A673 (cell line): ENCODE results near the gene ABCD3. TPM values are rescaled to one million over a fixed set of nuclear protein-coding genes. Genes with fewer than 3 reads are reported as not detected.
"Not testable (repeated sequence)": the region's sequence is repeated elsewhere in the genome, so short reads cannot be mapped to it uniquely, and the experiment has no call there.

ENCODE experiments used
- Bru-seq: library from RNA; stranded (reverse); fragments of 400-500 nt; gene quantifications from one replicate; lab custom pipeline; 2021; lab: Mats Ljungman, UMichigan
- BruChase-seq, 2 experiments: library from RNA; stranded (reverse); fragments of 400-500 nt; gene quantifications; one replicate each; lab custom pipeline; 2021; lab: Mats Ljungman, UMichigan
- BruUV-seq: library from RNA; stranded (reverse); fragments of 400-500 nt; replicated peaks from 2 replicates; lab custom pipeline; 2021; lab: Mats Ljungman, UMichigan
- CTCF ChIA-PET: fragments of 300-600 bp; sonication (Branson Sonifier 250); formaldehyde crosslinking; loops from one replicate; lab custom pipeline; 2022; ENCODE audit warnings: antibody characterized with exemption; lab: Charles Lee
- POLR2A ChIA-PET: fragments of 300-600 bp; sonication (Branson Sonifier 250); formaldehyde crosslinking; loops from one replicate; lab custom pipeline; 2022; ENCODE audit warnings: antibody characterized with exemption; ENCODE audit not compliant: low non-redundant PET; lab: Charles Lee
- DNase-seq: peaks from one replicate; pipeline ENCODE4 v3.0.0-alpha.2; 2015; ENCODE audit warnings: low spot score
- H3K27ac ChIP-seq: fragments of 200-600 bp; sonication (generic); 2 replicates; pipeline ENCODE4 v1.5.1; 2016; ENCODE audit warnings: mixed run types, low read depth, mild to moderate bottlenecking, mixed read lengths, antibody characterized with exemption, low read length; ENCODE audit not compliant: poor library complexity, severe bottlenecking
- H3K27me3 ChIP-seq: fragments of 200-600 bp; sonication (generic); replicated peaks from 2 replicates; pipeline ENCODE4 v1.6.1; 2017; ENCODE audit warnings: mixed run types, low read depth, mild to moderate bottlenecking, mixed read lengths, antibody characterized with exemption, low read length; ENCODE audit not compliant: insufficient read depth, poor library complexity
- H3K36me3 ChIP-seq: fragments of 200-600 bp; sonication (generic); 2 replicates; pipeline ENCODE4 v1.6.1; 2016; ENCODE audit warnings: mixed run types, mild to moderate bottlenecking, mixed read lengths, antibody characterized with exemption, low read length; ENCODE audit not compliant: insufficient read depth, poor library complexity, severe bottlenecking
- H3K4me1 ChIP-seq: fragments of 200-600 bp; sonication (generic); 2 replicates; pipeline ENCODE4 v1.6.1; 2017; ENCODE audit warnings: mixed run types, mild to moderate bottlenecking, mixed read lengths, antibody characterized with exemption, low read length; ENCODE audit not compliant: insufficient read depth, poor library complexity, severe bottlenecking
- H3K4me3 ChIP-seq: fragments of 200-600 bp; sonication (generic); 2 replicates; pipeline ENCODE4 v1.5.1; 2016; ENCODE audit warnings: low read depth, mixed run types, mild to moderate bottlenecking, mixed read lengths, low read length; ENCODE audit not compliant: poor library complexity, severe bottlenecking
- H3K9me3 ChIP-seq: fragments of 200-600 bp; sonication (generic); 2 replicates; pipeline ENCODE4 v1.6.1; 2016; ENCODE audit warnings: mixed run types, low read depth, mild to moderate bottlenecking, mixed read lengths, antibody characterized with exemption, low read length; ENCODE audit not compliant: poor library complexity, severe bottlenecking
- CTCF ChIP-seq: fragments of 300-800, 200-600 bp; sonication (generic); conservative IDR thresholded peaks from 2 replicates; pipeline ENCODE4 v1.5.1; 2017; ENCODE audit warnings: low read depth, mild to moderate bottlenecking, antibody characterized with exemption, low read length, moderate library complexity, mixed read lengths
- EZH2 ChIP-seq: fragments of 200-600 bp; sonication (generic); IDR thresholded peaks from 2 replicates; pipeline ENCODE4 v1.6.1; 2017; ENCODE audit warnings: borderline replicate concordance, low read depth, mild to moderate bottlenecking, mixed read lengths, antibody characterized with exemption, low read length; ENCODE audit not compliant: poor library complexity, severe bottlenecking
- intact Hi-C: fragments of 100-400 bp; cut with micrococcal nuclease; formaldehyde crosslinking; loops from one replicate; pipeline ENCODE4 v1.10.0; 2022; ENCODE audit not compliant: unreplicated experiment
- long read RNA-seq: library from polyadenylated mRNA; stranded (forward); transcript quantifications from one replicate; pipeline ENCODE4 v2.0.0, GENCODE V29; 2022
- total RNA-seq: library from RNA; stranded (reverse); gene quantifications from 2 replicates; pipeline ENCODE4 v1.2.3, GENCODE V29; 2021

The ABCD3 gene
- total RNA-seq, result 63.1 and 65.0 TPM in 2 replicates
- percentile 85 among the genes with signal in this experiment for Bru-seq, nascent RNA
- percentile 82 among the genes with signal in this experiment for BruChase-seq, experiment 1, labeled RNA remaining after a 2-hour chase
- BruChase-seq, experiment 2, labeled RNA remaining after a 6-hour chase, result percentile 80 among the genes with signal in this experiment
- long read RNA-seq, transcript ABCD3-202 (23 exons, 3,538 nt), result major isoform, 64 of 85 reads
- long read RNA-seq, transcript ABCD3-201 (9 exons, 884 nt), result minor isoform, 7 of 85 reads
- long read RNA-seq, partial matches to known transcripts, result 4 of 85 reads
- long read RNA-seq, other reads (novel, unspliced or antisense), result 10 of 85 reads

DNA sequence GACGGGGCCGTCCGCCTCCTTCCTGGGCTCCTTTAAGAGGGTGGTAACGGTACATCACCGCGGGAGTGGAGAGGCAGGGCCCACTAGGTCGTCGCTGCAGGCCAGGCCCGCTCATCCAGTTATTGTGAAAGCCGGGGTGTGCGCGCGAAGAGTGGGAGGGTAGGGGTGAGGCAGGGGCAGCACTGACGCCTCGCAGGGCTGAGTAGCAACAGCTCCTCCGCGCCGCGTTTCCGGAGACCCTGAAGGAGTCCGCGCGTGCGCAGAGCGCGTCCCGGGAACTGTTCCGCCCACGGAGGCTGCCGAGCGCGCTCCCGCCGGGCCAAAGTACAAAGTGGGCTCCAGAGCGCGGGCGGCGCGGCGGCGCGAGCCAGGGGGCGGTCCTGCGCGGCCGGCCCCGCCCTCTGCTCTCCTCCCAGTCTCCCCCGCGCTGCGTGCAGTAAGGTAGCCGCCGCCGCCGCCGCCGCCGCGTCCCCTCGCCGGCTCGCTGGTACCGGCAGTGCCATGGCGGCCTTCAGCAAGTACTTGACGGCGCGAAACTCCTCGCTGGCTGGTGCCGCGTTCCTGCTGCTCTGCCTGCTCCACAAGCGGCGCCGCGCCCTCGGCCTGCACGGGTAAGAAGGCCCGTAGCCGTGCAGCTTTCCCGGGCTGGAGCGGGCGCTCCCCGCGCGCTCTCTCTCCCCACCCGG is at the start of gene ABCD3:
ABCD3 (plus strand) TSS at position 412 of the 686 bp plus-strand sequence; CDS start at position 502, 90 bp downstream.
- Histone ChIP-seq H3K36me3 (no peaks in the 10 kb centered on the region), H3K9me3 (no peaks in the 10 kb centered on the region), H3K4me1 (peaks cover 20% of the 10 kb centered on the region), H3K27me3 (no peaks in the 10 kb centered on the region), H3K4me3 (peak within 1 kb of the TSS; percentile 84), H3K27ac (peak within 1 kb of the TSS; percentile 86)
- POLR2A ChIA-PET, result no interaction called here
- no TSS peak for BruUV-seq
- CTCF ChIA-PET, result no interaction called here
- intact Hi-C loops, result no loop called here
- no peak for TF ChIP-seq CTCF
- no peak for TF ChIP-seq EZH2
- DNase-seq, result peak; percentile 99

- H3K4me1 ChIP-seq, H3K36me3 ChIP-seq, POLR2A ChIA-PET, intact Hi-C loops, H3K27ac ChIP-seq, BruUV-seq, H3K4me3 ChIP-seq, DNase-seq, H3K9me3 ChIP-seq, H3K27me3 ChIP-seq, CTCF ChIA-PET: not testable (repeated sequence)
Measured at GRCh38 chr1:94372771-94373170, 45.4 kb upstream of the ABCD3 start.

GRCh38 chr1:94373311-94373710 is 44.9 kb upstream of the ABCD3 start:
- H3K27me3 ChIP-seq, BruUV-seq, H3K4me3 ChIP-seq, CTCF ChIA-PET, DNase-seq, POLR2A ChIA-PET, intact Hi-C loops, H3K9me3 ChIP-seq, H3K36me3 ChIP-seq, H3K4me1 ChIP-seq, H3K27ac ChIP-seq: not testable (repeated sequence)

DNA sequence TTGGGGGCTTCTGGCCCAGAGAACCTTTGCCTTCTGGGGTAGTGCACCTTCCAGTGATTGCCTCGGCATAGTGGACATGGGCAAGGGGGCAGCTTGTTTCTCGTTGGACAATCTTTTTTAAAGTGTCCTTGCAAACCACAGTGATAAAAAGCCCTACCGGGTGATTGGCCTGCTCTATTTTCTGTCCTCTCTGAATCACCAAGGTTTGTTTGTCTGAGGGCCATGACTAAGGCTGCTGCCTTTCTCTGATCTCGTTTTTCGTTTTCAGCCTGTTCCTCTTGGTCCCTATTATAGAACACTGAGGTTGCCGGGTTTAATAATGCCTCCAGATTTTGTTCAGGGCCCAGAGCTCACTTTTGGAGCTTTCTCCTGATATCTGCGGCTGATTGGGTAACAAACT is 42.5 kb upstream of the ABCD3 start:
- H3K9me3 ChIP-seq, H3K4me3 ChIP-seq, H3K27me3 ChIP-seq, intact Hi-C loops, DNase-seq, H3K36me3 ChIP-seq, H3K4me1 ChIP-seq, BruUV-seq, CTCF ChIA-PET, POLR2A ChIA-PET, H3K27ac ChIP-seq: not testable (repeated sequence)

DNA sequence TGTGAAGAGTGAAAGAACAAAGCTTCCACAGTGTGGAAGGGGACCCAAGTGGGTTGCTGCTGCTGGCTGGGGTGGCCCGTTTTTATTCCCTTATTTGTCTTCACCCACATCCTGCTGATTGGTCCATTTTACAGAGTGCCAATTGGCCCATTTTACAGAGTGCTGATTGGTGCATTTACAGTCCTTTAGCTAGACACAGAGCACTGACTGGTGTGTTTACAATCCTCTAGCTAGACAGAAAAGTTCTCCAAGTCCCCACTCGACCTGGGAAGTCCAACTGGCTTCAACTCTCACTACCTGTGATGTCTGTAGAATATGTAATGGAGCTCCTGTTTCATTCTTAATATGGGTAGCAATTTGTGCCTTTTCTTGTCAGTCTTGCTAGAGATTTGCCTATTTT is 39.7 kb upstream of the ABCD3 start:
- DNase-seq, H3K27me3 ChIP-seq, H3K4me3 ChIP-seq, POLR2A ChIA-PET, intact Hi-C loops, H3K9me3 ChIP-seq, BruUV-seq, H3K27ac ChIP-seq, CTCF ChIA-PET, H3K36me3 ChIP-seq, H3K4me1 ChIP-seq: not testable (repeated sequence)
